Activated CD8-positive, alpha-beta memory T cell treated with anti-CD3 and anti-CD28 coated beads for 48 hours (primary cell): ENCODE measurements around the gene SLC41A2.
"Not testable (repeated sequence)": the region's sequence is repeated elsewhere in the genome, so short reads cannot be mapped to it uniquely, and the experiment has no call there.

Experiments used
- DNase-seq, 3 experiments: peaks; one replicate each; pipeline ENCODE4 v3.0.0-alpha.2; 2020; ENCODE audit warnings: low read depth in 2 of 3, low spot score in 2 of 3

Gene SLC41A2

DNA sequence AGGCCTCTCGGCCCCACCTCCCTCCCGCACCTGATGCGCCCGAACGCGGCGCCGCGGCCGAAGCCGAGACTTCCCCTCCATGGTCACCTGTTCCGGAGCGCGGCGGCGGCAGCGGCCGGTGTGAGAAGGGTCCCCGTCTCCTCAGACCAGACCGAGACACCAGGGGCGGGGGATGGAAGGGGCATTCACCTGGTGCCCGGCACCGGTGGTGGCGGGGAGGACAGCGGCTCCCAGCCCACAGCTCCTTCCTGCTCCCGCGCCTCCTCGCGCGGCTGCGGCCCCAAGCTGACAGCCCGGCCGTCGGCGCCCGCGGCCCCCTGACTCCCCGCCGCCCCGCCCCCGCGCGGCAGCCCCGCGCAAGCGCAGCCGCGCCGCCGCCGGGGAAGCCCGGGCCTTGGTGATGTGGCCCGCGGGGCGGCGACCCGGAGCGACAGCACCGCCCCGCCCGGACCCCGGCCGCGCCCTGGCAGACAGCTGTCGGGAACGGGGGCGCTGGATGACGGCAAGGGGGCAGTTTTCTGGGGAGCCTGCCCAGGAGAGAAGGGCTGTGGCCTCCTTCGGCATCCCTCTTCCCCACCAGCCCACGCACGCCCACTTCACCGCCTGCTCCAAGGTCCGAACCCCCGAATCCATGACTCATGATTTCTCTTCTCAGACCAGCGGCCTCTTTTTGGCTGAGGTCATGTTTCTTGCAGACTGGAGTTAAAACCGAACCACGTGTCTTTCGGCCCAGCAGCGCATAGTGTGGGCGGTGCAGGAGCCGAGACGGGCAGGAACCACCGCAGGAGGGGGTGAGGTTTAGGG is at the start of gene SLC41A2:
TSS of gene SLC41A2 (minus strand) at position 290 of the 804 bp plus-strand sequence. CDS start 29,763 bp downstream, outside the sequence.
- peak; percentile 44 to 67 (median 46) for DNase-seq

DNA sequence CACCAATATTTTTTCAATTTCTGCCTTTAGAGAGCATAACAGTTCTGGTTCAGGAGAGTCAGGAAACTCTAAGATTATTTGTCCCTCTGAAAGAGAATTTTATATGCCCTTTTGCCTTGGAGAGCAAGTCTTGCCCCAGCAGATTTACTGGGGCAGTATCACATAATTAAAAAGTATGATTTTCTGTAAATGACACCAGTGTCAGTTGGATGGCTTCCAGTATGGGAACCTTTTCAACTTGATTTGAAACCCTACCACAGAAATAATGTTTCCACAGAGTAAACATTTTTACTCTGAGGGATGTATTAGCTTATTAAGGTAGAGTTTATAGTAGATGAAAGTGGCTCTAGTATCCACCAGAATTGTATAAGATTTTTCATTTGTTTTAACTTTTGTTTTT is 43.4 kb upstream of the SLC41A2 start:
- DNase-seq = no peak

GRCh38 chr12:104999347-104999685 is 41.2 kb upstream of the SLC41A2 start:
- DNase-seq = no peak

DNA sequence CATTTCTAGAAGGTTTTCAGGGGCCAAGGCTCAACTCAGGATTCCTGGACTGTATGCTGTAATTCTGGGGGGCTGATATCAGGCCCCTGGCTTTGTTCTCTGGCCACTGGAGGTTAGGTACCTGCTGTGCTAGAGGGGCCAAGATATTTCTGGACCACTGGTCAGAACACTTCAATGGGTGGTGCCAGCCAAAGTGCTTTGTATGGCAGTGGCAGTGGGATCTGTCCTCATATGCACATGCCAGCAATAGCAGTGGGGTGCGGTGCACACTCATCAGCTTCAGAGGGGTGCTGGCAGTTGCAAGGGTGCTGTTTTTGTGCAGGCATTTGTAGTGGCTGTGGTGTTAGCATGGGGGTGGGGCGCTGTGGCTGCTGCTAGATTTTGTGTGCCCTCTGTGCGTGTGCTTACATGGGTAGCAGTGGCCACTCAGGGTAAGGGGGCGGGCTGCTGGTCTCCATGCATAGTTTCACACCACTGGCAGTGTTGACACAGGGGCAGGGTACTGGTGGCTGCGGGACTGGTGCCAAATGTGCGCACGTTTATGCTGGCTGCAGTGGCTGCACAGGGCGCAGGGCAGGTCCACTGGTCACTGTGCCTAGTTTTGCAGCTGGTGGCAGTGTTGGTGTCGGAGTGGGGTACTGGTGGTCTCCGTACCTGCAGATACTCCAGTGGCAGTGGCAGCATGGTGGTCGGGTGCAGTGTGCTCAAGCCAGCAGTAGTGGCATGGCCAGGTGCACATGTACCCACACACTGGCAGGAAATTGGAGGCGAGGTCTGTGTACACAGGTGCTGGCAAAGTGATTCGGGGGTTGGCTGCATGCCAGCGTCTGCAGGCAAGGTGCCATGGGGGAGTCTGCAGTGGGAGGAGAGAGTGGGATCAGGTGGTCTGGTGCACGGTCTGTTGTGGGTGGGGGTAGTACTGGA is 40.6 kb upstream of the SLC41A2 start:
- no peak for DNase-seq

- DNase-seq = no peak
Observed at GRCh38 chr12:104997541-104997940, 39.5 kb upstream of the SLC41A2 start.

DNA sequence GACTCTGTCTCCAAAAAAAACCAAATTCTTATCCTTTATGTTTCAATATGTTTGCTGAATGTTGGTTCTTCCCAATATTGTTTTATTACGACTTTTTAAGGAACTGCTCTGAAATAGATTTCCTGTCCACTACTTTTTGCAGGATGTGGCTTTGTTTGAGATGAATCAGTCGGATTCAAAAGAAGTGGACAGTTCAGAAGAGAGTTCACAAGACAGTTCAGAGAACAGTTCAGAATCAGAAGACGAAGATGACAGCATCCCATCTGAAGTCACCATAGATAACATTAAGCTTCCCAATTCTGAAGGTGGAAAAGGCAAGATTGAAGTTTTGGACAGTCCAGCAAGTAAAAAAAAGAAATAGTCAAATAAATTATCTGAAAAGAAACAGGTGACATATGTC is 36.2 kb upstream of the SLC41A2 start:
- DNase-seq = no peak

DNA sequence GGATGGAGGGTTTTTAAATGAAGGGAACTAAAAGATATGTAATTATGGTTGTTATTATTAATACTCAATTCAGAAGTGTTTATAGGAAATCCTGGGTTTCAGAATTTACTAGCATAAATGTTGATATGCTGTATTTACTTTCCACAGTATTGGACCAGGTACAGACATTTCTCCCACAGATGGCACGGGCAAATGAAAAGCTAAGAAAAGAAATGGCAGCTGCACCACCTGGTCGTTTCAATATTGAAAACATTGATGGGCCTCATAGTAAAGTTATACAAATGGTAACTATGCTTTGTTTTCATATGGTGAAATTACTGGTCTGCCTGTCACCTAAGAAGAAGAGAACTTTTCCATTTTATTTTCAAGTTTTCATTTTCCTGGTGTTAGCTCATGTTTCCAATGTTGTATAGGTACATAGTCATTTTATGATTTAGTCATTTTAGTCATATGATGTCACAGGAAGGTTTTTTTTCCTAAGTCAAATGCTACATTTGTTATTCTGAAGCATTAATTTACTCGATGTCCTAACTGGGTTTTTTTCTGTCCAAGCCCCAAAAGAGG is 33.6 kb upstream of the SLC41A2 start:
- DNase-seq = no peak

DNA sequence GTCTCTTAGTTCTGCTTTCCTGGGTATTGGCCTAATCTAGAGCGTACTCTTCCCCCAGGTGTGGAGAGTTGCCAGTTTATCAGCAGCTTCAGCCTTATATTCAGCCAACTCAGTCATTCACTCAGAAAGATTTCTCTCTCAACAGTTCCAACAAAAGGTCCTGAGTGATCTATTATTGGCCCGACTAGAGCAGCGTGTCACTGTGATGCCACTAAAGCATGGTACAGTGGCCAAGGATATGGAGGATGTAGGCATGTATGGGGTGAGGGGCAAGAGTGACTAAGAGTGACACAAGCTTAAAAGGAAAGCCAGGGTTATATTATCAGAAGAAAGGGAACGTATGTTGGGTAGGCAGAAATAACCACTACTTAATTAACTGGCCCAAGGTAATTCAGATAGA is 32.9 kb upstream of the SLC41A2 start:
- no peak for DNase-seq

GRCh38 chr12:104986022-104986941 is 28.2 kb upstream of the SLC41A2 start, which contains the start of gene NOPCHAP1:
TSS of gene NOPCHAP1 (plus strand) at chr12:104986316. CDS start at chr12:104986353, 37 bp downstream.
- DNase-seq = peak; percentile 65 to 69 (median 65)

DNA sequence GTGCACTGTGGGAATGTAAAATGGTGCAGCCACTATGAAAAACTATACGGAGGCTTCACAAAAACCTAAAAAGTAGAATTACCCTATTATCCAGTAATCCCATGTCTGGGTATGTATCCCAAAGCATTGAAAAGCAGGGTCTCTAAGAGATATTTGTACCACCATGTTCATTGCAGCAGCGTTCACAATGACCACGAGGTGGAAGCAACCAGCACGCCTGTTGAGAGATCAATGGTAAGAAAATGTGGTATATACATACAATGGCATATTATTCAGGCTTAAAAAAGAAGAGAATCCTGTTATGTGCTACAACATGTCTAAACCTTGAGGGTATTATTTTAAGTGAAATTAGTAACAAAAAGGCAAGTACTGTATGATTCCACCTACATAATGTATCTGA is 27.1 kb upstream of the SLC41A2 start:
- no peak for DNase-seq

DNA sequence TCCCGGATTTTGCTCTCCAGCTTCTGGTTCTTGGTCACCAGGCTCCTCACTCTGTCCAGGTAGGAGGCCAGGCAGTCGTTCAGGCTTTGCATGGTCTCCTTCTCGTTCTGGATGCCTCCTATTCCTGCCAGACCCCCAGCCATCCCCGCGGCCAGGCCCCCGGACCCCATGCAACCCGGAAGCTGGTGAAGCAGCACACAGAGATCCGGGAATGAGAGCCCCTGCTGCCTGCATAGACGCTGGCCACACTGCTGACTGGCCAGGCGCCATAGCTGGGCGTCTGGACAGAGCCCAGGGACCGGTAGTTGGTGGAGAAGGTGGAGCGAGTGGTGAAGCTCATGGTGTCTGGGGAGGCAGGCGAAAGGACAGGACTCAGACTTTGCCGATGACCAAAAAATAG is 19.6 kb upstream of the SLC41A2 start:
- DNase-seq = not testable (repeated sequence)

DNA sequence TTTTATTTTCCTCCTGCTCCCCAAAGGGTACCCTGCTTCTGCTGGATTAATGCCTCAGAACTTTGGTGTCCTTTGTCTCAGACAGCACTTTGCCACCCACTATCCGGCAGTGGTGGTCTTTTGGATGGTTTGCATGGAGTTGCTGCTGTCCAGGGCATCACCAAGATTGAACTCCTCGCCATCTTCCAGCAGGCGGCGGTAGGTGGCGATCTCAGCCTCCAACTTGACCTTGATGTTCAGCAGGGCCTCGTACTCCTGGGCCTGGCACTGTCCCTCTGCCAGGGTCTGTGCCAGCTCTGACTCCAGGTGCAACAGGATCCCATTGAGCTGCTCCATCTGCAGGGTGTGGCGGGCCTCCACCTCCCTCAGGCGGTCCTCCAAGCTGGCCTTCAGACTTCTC is 18.6 kb upstream of the SLC41A2 start:
- DNase-seq = no peak

DNA sequence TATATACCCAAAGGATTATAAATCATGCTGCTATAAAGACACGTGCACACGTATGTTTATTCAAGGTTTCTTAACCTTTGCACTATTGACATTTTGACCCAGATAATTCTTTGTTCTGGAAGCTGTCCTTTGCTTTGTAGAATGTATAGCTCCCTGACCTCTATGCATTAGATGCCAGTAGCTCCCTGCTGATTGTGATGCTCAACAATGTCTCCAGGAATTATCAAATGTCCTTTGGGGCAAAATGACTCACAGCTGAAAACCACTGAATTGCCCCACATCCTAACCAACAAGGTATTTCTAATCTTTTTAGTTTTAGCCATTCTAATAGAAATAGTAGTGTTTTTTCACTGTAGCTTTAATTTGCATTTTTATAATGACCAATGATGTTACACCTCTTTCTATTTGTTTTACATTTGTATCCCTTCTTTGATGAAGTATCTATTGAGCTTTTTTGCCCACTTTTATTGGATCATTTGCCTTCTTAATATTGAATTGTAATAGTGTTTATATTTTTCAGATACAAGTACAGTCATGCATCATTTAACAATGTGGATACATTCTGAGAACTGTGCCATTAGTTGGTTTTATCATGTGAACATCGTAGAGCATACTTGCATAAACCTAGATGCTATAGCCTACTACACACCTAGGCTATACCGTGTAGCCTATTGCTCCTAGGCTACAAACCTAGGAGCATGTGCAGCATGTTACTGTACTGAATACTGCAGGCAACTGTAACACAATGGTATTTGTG is 17.7 kb upstream of the SLC41A2 start:
- no peak for DNase-seq

DNA sequence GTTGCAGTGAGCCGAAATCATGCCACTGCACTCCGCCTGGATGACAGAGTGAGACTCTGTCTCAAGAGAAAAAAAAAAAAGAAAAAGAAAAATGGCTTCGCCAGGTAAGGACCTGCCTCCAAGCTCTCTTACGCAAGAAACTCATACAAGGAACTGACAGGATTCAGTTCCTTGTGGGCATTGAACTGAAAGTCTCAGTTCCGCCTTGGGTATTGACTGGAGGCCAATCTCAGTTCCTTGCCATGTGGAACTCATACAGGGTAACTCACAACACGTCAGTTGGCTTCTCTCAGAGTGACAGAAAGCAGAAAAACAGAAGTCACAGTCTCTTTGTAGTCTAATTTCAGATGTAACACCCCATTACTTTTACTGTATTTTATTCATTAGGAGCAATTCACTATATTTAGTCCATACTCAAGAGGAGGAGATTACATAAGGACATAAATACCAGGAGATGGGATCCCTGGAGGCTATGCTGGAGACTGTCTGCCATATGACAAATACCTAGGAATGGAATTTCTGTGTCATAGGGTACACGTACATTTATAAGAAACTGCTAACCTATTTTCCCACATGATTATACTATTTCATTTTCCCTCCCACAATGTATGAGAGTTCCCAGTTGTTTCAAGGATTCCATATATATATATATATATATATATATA is 16.7 kb upstream of the SLC41A2 start:
- no peak for DNase-seq

DNA sequence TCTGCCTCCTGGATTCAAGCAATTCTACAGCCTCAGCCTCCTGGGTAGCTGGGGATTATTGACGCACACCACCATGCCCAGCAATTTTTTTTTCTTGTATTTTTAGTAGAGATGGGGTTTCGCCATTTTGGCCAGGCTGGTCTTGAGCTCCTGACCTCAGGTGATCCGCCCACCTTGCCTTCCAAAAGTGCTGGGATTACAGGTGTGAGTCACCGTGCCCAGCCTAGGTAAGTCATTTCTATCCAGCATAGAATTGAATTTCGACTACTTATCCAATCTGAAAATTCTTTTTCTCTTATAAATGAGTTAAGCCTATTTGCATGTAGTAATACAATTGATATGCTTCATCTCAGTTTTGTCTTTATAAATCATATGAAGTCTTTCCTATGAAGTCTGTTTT is 15.2 kb upstream of the SLC41A2 start:
- no peak for DNase-seq

DNA sequence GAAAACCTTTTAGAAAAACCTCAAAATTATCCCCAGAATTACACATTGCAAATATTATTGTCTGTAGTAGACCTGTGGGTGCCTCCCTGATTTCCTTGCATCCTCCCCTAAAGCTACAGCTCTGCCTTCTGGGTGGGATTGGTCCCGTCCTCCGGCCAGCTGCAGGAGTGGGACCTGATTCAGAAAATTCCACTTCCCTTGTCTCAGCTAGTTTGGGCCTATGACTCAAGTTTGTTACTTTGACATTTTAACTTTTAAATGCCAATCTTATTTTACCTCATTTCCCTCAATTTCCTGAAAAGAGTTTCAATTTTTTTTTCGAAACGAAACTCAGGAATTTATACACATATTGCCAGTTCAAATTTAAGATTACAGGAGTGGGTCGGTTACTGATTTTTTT is 13.2 kb upstream of the SLC41A2 start:
- DNase-seq = no peak

DNA sequence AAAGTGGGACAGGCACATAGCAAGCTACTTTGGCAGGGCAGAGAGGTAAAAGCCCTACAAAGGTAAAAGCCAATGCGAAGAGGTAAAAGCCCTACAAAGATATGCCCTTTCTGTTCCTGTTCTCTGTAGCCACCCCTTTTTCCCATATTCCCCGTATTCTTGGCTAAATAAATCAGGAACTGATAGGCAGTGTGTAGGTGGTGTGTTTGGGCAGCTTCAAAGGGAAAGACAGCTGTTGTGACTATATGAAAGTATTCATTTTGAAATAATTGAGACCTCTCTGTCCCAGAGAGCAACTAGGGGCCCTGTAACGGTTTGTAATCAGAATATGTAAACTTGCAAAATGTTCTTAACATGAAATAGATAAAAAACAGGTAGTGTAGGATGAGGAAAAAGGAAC is 11.3 kb upstream of the SLC41A2 start:
- DNase-seq = no peak

DNA sequence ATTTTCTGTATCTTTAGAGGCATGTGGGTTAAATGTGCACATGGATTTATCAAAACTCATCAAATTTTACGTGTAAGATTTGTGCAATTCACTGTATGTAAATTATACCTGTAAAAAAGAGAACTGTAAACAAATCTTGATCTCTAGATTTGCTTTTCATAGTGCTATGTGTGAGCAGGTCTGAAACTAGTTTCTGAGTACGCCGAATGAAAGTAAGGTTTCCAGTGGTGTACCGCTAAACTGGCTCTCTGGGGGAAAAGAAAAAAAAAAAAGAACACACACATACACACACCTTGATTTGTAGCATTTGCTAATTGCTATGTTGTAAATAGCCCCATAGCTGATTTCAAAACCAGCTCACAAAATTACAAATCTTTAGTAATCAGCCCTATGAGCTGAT is 8.6 kb upstream of the SLC41A2 start:
- no peak for DNase-seq

DNA sequence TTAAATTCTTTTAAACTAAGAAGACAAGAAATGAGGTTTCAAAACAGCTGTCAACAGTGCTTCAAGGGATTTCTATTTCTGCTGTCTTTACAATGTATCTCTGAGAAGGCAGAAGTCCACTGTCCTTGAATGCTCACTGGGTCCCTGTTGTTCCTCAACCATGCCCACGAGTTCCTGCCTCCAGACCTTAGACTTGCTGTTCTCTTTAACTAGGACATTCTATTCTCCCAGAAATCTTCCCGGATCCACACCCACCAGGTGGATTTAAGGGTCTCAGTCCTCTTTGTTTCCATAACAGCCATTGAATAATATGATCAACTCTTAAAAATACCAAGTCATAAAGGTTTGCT is 6.7 kb upstream of the SLC41A2 start:
- no peak for DNase-seq
